Breast epithelium (tissue), 3 donors: ENCODE results near the gene TNNT2.

Experiments
- POLR2A ChIP-seq: fragments of 450-650 bp; IDR thresholded peaks from one replicate; pipeline ENCODE4 v1.6.1; 2016; ENCODE audit warnings: antibody characterized with exemption, mild to moderate bottlenecking, moderate library complexity
- POLR2AphosphoS5 ChIP-seq, 3 donors: sonication (generic); formaldehyde crosslinking; IDR thresholded peaks; one replicate each; pipeline ENCODE4 v1.6.1; 2017; ENCODE audit warnings: antibody characterized with exemption in 3 of 3
- TF ChIP-seq, protein P1 (sequence below), 3 donors: fragments of 450-650 bp; IDR thresholded peaks; one replicate each; pipeline ENCODE4 v1.5.1; 2016 to 2017; ENCODE audit warnings: antibody characterized with exemption in 3 of 3, mild to moderate bottlenecking in 3 of 3, moderate library complexity in 3 of 3

DNA sequence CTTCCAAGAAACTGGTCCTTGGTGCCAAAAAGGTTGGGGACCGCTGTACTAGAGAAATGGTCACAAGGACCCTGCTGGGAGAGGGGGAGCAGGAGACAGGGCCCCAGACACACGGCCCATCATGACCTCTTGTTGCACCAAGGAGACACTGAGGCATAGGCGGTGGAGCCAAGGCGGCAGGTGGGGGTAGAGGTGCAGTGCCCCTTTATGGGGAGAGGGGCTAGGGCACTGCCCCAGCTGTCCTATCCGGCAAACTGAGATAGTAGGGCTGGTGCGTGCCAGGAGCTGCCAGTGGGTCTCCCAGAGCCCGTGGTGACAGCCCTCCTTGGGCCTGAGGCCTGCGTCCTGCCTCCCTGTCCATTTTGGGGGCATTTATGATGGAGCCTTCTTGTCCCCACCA lies 20.3 kb downstream of the TNNT2 start:
- TF ChIP-seq, protein P1, sequence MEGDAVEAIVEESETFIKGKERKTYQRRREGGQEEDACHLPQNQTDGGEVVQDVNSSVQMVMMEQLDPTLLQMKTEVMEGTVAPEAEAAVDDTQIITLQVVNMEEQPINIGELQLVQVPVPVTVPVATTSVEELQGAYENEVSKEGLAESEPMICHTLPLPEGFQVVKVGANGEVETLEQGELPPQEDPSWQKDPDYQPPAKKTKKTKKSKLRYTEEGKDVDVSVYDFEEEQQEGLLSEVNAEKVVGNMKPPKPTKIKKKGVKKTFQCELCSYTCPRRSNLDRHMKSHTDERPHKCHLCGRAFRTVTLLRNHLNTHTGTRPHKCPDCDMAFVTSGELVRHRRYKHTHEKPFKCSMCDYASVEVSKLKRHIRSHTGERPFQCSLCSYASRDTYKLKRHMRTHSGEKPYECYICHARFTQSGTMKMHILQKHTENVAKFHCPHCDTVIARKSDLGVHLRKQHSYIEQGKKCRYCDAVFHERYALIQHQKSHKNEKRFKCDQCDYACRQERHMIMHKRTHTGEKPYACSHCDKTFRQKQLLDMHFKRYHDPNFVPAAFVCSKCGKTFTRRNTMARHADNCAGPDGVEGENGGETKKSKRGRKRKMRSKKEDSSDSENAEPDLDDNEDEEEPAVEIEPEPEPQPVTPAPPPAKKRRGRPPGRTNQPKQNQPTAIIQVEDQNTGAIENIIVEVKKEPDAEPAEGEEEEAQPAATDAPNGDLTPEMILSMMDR (IDR thresholded peaks at IDR 0.05): no peak
- TF ChIP-seq POLR2AphosphoS5 (IDR thresholded peaks at IDR 0.05) (no peak), POLR2A (no peak)
